ENCODE results near the gene SCN3B. TPM values are rescaled to one million over a fixed set of nuclear protein-coding genes. Genes with fewer than 3 reads are reported as not detected.

SCN3B gene
- total RNA-seq, 2 experiments from 2014 or later = not detected

- H3K9me3 ChIP-seq (ENCODE audit: low read length) = no peaks in the 10 kb centered on the region
- TF ChIP-seq EZH2phosphoT487 (IDR thresholded peaks at IDR 0.05; ENCODE audit: borderline replicate concordance, low read depth, low read length) (no peak), CTCF (conservative IDR thresholded peaks at IDR 0.05; ENCODE audit: low read length) (no peak)
- H3K4me2 ChIP-seq (ENCODE audit: low read length) = no peak overlapping the region
- H3K36me3 ChIP-seq (ENCODE audit: insufficient read depth, low read length) = no peaks in the 10 kb centered on the region
- no peaks in the 10 kb centered on the region for H3K9me2 ChIP-seq (ENCODE audit: insufficient read depth, low read length)
- BruUV-seq (replicated peaks) = no TSS peak
- H3K27ac ChIP-seq (ENCODE audit: low read depth, low read length, poor library complexity, severe bottlenecking) = no peak overlapping the region
- no peaks in the 10 kb centered on the region for H3K79me2 ChIP-seq (ENCODE audit: insufficient read depth, low read depth, low read length)
- ChIA-PET POLR2A (interaction anchor here (0.6 kb wide), 1 partner anchor 85 kb away, joined by 3 read pairs; no protein-coding TSS in a partner anchor), CTCF (ENCODE audit: unreplicated experiment) (no interaction called here)
- DNase-seq (ENCODE audit: low spot score) = no peak
- H4K20me1 ChIP-seq (ENCODE audit: insufficient read depth, low read length) = no peaks in the 10 kb centered on the region
- intact Hi-C loops (cut with micrococcal nuclease; ENCODE audit: unreplicated experiment) = no loop called here
- no peak overlapping the region for H3K4me3 ChIP-seq (ENCODE audit: low read depth, low read length, poor library complexity, severe bottlenecking)
- H3K4me1 ChIP-seq (ENCODE audit: insufficient read depth, low read length, poor library complexity, severe bottlenecking) = no peaks in the 10 kb centered on the region
- H2AFZ ChIP-seq (ENCODE audit: low read length) = no peak overlapping the region
Measured at GRCh38 chr11:123588117-123588863, 66.1 kb downstream of the SCN3B start.

GRCh38 chr11:123587559-123587958, 66.9 kb downstream of the SCN3B start:
- no peak for DNase-seq (ENCODE audit: low spot score)
- Histone ChIP-seq H3K9me2 (ENCODE audit: insufficient read depth, low read length) (no peaks in the 10 kb centered on the region), H3K79me2 (ENCODE audit: insufficient read depth, low read depth, low read length) (no peaks in the 10 kb centered on the region), H3K4me3 (ENCODE audit: low read depth, low read length, poor library complexity, severe bottlenecking) (no peak overlapping the region), H3K4me2 (ENCODE audit: low read length) (no peak overlapping the region), H3K9me3 (ENCODE audit: low read length) (no peaks in the 10 kb centered on the region), H3K4me1 (ENCODE audit: insufficient read depth, low read length, poor library complexity, severe bottlenecking) (no peaks in the 10 kb centered on the region), H4K20me1 (ENCODE audit: insufficient read depth, low read length) (no peaks in the 10 kb centered on the region), H3K36me3 (ENCODE audit: insufficient read depth, low read length) (no peaks in the 10 kb centered on the region), H2AFZ (ENCODE audit: low read length) (no peak overlapping the region), H3K27ac (ENCODE audit: low read depth, low read length, poor library complexity, severe bottlenecking) (no peak overlapping the region)
- no TSS peak for BruUV-seq (replicated peaks)
- TF ChIP-seq EZH2phosphoT487 (IDR thresholded peaks at IDR 0.05; ENCODE audit: borderline replicate concordance, low read depth, low read length) (no peak), CTCF (conservative IDR thresholded peaks at IDR 0.05; ENCODE audit: low read length) (no peak)
- intact Hi-C loops (cut with micrococcal nuclease; ENCODE audit: unreplicated experiment) = no loop called here
- ChIA-PET POLR2A (no interaction called here), CTCF (ENCODE audit: unreplicated experiment) (no interaction called here)

- no peak for TF ChIP-seq CTCF (conservative IDR thresholded peaks at IDR 0.05; ENCODE audit: low read length)
- no peak for TF ChIP-seq EZH2phosphoT487 (IDR thresholded peaks at IDR 0.05; ENCODE audit: borderline replicate concordance, low read depth, low read length)
- intact Hi-C loops (cut with micrococcal nuclease; ENCODE audit: unreplicated experiment) = no loop called here
- H3K4me3 ChIP-seq (ENCODE audit: low read depth, low read length, poor library complexity, severe bottlenecking) = no peak overlapping the region
- no peak overlapping the region for H2AFZ ChIP-seq (ENCODE audit: low read length)
- no peak overlapping the region for H3K4me2 ChIP-seq (ENCODE audit: low read length)
- no peaks in the 10 kb centered on the region for H4K20me1 ChIP-seq (ENCODE audit: insufficient read depth, low read length)
- DNase-seq (ENCODE audit: low spot score) = no peak
- no peaks in the 10 kb centered on the region for H3K79me2 ChIP-seq (ENCODE audit: insufficient read depth, low read depth, low read length)
- POLR2A ChIA-PET = no interaction called here
- no peaks in the 10 kb centered on the region for H3K9me3 ChIP-seq (ENCODE audit: low read length)
- no peak overlapping the region for H3K27ac ChIP-seq (ENCODE audit: low read depth, low read length, poor library complexity, severe bottlenecking)
- CTCF ChIA-PET (ENCODE audit: unreplicated experiment) = no interaction called here
- no peaks in the 10 kb centered on the region for H3K9me2 ChIP-seq (ENCODE audit: insufficient read depth, low read length)
- BruUV-seq (replicated peaks) = no TSS peak
- no peaks in the 10 kb centered on the region for H3K4me1 ChIP-seq (ENCODE audit: insufficient read depth, low read length, poor library complexity, severe bottlenecking)
- no peaks in the 10 kb centered on the region for H3K36me3 ChIP-seq (ENCODE audit: insufficient read depth, low read length)
Measured at GRCh38 chr11:123587044-123587443, 67.4 kb downstream of the SCN3B start.

All from OCI-LY7 (cell line).